ENCODE data around the gene PRDM12.

The PRDM12 gene

DNA sequence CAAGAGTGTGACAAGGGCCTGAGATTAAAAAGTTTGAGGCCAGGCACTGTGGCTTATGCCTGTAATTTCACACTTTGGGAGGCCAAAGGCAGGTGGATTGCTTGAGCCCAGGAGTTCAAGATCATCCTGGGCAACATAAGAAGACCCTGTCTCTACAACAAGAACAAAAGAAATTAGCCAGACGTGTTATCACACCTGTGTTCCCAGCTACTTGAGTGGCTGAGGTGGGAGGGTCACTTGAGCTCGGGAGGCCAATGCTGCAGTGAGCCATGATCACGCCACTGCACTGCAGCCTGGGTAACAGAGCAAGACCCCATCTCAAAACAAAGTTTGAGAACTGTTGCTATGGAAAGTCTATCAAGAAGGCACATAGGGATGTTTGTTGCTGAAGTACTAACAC lies 54.2 kb downstream of the PRDM12 start:
- H3K27me3 ChIP-seq (ENCODE audit: low read depth) = no peaks in the 10 kb centered on the region
- H3K36me3 ChIP-seq (replicated peaks) = no peaks in the 10 kb centered on the region
- H3K4me3 ChIP-seq = no peak overlapping the region
- no peak for DNase-seq (ENCODE audit: low spot score in 2 of 2)
- no peaks in the 10 kb centered on the region for H3K9me3 ChIP-seq
- H3K4me1 ChIP-seq = no peaks in the 10 kb centered on the region
- in situ Hi-C loops (cut with MboI; ENCODE audit: low sequenced_read_pairs) = no loop called here

DNA sequence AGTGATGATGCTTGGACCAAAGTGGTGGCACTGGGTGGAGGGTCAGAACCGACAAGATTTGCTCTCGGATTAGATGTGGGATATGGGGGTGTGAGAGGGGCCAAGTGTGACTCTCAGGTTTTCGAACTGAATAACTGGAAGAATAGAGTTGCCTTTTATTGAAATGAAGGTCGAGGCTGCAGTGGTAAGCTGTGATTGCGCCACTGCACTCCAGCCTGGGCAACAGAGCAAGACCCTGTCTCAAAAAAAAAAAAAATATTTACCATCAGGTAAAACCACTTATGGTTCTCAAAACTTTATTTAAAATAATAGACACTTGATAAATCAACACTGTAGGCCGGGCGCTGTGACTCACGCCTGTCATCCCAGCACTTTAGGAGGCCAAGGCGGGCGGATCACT lies 56.4 kb downstream of the PRDM12 start:
- DNase-seq (ENCODE audit: low spot score in 2 of 2) = no peak
- H3K4me3 ChIP-seq = no peak overlapping the region
- H3K4me1 ChIP-seq = no peaks in the 10 kb centered on the region
- no peaks in the 10 kb centered on the region for H3K36me3 ChIP-seq (replicated peaks)
- H3K27me3 ChIP-seq (ENCODE audit: low read depth) = no peaks in the 10 kb centered on the region
- in situ Hi-C loops (cut with MboI; ENCODE audit: low sequenced_read_pairs) = no loop called here
- H3K9me3 ChIP-seq = no peaks in the 10 kb centered on the region

DNA sequence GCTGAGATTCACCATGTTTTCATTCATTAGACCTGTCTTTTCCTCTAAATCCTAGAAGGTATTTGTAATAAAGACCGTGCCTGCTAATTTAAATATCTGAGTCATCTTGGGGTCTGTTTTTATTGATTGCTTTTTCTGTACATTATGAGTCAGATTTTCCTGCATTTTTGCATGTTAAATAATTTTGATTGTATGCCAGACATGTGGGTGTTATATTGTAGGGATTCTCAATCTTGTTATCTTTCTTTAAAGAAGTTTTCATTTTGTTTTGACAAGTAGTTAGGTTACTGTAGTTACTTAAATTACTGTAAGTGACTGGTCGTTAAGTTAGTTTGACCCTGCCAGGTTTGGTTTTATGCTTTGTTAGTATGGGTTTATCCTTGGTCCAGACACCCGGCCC lies 64.3 kb downstream of the PRDM12 start:
- peaks cover 12% of the 10 kb centered on the region for H3K4me1 ChIP-seq
- no peaks in the 10 kb centered on the region for H3K36me3 ChIP-seq (replicated peaks)
- DNase-seq (ENCODE audit: low spot score in 2 of 2) = no peak
- no peaks in the 10 kb centered on the region for H3K27me3 ChIP-seq (ENCODE audit: low read depth)
- H3K9me3 ChIP-seq = no peaks in the 10 kb centered on the region
- H3K4me3 ChIP-seq = no peak overlapping the region
- in situ Hi-C loops (cut with MboI; ENCODE audit: low sequenced_read_pairs) = no loop called here

DNA sequence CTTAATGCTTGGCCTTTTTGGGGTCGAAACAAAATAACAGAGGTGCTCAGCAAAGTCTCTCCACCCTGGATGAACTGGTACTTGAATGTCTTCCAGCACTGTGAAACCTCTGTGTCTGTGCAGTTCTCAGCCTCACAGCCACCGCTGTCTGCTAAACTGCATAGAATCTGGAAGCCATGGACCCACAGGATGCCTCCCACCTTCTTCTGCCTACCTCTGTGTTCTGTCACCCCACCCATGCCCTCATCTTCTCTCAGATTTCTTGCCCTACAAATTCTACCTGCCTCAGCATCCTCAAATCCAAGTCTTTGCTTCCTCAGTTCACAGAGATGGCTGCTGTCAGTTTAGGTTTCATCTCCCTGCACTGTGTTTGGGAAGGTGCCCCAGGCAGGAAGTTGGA lies 64.8 kb downstream of the PRDM12 start:
- no peaks in the 10 kb centered on the region for H3K9me3 ChIP-seq
- H3K4me3 ChIP-seq = no peak overlapping the region
- H3K36me3 ChIP-seq (replicated peaks) = no peaks in the 10 kb centered on the region
- in situ Hi-C loops (cut with MboI; ENCODE audit: low sequenced_read_pairs) = no loop called here
- no peaks in the 10 kb centered on the region for H3K27me3 ChIP-seq (ENCODE audit: low read depth)
- peaks cover 12% of the 10 kb centered on the region for H3K4me1 ChIP-seq
- no peak for DNase-seq (ENCODE audit: low spot score in 2 of 2)

DNA sequence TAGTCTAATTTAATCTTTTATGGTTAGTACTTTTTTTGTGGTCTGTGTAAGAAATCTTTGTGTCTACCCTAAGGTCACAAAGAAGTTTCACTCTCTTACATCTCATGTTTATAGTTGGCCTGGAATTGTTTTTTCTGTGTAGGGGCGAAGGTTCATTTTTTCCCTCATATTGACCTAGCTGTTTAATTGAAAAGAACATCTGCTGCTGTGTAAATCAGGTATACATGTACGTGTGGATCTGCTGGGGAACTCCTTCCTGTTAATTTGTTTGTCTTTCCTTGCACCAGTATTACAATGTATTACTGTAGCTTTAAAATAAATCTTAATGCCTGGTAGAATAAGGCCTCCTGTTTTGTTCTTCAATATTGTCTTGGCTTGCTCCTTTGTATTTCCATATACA lies 67.0 kb downstream of the PRDM12 start:
- no peak for DNase-seq (ENCODE audit: low spot score in 2 of 2)
- H3K4me3 ChIP-seq = no peak overlapping the region
- H3K27me3 ChIP-seq (ENCODE audit: low read depth) = no peaks in the 10 kb centered on the region
- H3K4me1 ChIP-seq = peaks cover 12% of the 10 kb centered on the region
- in situ Hi-C loops (cut with MboI; ENCODE audit: low sequenced_read_pairs) = no loop called here
- no peaks in the 10 kb centered on the region for H3K36me3 ChIP-seq (replicated peaks)
- H3K9me3 ChIP-seq = no peaks in the 10 kb centered on the region

DNA sequence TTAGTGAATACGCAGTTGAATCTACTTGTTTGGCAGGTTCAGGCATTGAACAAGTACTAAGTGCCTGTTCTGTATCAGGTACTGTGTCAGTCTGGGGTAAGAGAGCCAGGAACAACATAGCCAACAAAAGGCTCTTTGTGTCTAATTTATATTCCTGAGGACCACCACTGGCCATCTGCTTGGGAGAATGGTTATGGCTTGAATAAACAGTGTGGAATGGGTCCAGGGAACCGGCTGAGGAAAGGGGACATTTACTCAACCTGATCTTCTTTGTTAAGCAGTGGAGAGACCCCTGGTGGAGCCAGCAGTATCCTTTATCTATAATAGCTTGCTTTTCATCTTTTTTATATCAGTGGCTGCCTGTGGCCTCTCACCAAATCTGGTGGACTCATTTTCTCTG lies 67.7 kb downstream of the PRDM12 start:
- DNase-seq (ENCODE audit: low spot score in 2 of 2) = no peak
- no peak overlapping the region for H3K4me3 ChIP-seq
- in situ Hi-C loops (cut with MboI; ENCODE audit: low sequenced_read_pairs) = no loop called here
- H3K27me3 ChIP-seq (ENCODE audit: low read depth) = no peaks in the 10 kb centered on the region
- no peaks in the 10 kb centered on the region for H3K9me3 ChIP-seq
- H3K36me3 ChIP-seq (replicated peaks) = no peaks in the 10 kb centered on the region
- peaks cover 12% of the 10 kb centered on the region for H3K4me1 ChIP-seq

Data from HAP-1 (cell line).